Measurements from ENCODE around the gene FUT4. TPM values are rescaled to one million over a fixed set of nuclear protein-coding genes. Genes with fewer than 3 reads are reported as not detected.

Gene FUT4
- total and polyA plus RNA-seq, 4 donors: 1.0 to 9.7 (median 7.2) TPM

DNA sequence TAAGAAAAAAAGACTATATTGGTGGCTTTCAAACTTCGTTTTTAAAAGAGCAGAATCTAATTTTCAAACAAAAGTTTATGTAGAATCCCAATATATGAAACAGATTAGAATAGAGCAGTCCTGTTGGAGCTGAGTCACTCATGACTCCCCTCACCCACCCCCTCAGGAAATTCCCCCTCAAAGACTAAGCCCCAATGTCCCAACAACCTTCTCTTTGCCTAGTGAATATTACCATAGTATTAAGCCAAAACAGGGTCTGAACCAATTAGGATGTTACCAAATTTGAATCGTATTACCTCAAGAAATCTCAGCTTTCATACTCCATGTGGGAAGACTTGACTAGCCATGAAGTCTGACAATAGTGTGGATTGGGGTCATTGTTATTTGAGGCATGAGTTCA, 15.6 kb downstream of the FUT4 start:
- WGBS, 2 donors: 69 to 86% methylated on average over 2 of the region's 2 CpGs
- no peaks in the 10 kb centered on the region for H3K27me3 ChIP-seq (ENCODE audit: control insufficient read depth in 3 of 3, insufficient read depth in 3 of 3, low read length in 2 of 3)
- peaks cover 0 to 4% (median 0%) of the 10 kb centered on the region in 5 donors for H3K4me1 ChIP-seq (ENCODE audit: control insufficient read depth in 5 of 5, insufficient read depth in 5 of 5, low read length in 5 of 5)
- no peak overlapping the region for H3K9ac ChIP-seq (ENCODE audit: insufficient read depth in 1 of 2, low read length in 2 of 2)
- no peaks in the 10 kb centered on the region for H3K36me3 ChIP-seq (ENCODE audit: control insufficient read depth in 4 of 4, insufficient read depth in 4 of 4, low read length in 4 of 4)
- TF ChIP-seq, protein P1, sequence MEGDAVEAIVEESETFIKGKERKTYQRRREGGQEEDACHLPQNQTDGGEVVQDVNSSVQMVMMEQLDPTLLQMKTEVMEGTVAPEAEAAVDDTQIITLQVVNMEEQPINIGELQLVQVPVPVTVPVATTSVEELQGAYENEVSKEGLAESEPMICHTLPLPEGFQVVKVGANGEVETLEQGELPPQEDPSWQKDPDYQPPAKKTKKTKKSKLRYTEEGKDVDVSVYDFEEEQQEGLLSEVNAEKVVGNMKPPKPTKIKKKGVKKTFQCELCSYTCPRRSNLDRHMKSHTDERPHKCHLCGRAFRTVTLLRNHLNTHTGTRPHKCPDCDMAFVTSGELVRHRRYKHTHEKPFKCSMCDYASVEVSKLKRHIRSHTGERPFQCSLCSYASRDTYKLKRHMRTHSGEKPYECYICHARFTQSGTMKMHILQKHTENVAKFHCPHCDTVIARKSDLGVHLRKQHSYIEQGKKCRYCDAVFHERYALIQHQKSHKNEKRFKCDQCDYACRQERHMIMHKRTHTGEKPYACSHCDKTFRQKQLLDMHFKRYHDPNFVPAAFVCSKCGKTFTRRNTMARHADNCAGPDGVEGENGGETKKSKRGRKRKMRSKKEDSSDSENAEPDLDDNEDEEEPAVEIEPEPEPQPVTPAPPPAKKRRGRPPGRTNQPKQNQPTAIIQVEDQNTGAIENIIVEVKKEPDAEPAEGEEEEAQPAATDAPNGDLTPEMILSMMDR (IDR thresholded peaks at IDR 0.05; ENCODE audit: control extremely low read depth, extremely low read depth): no peak
- no peak for ATAC-seq (ENCODE audit: insufficient read depth, low FRiP score)
- no peak overlapping the region for H3K4me3 ChIP-seq
- H3K27ac ChIP-seq (ENCODE audit: low read depth in 1 of 2, low read length in 1 of 2): no peak overlapping the region
- DNase-seq: no peak
- no peaks in the 10 kb centered on the region for H3K9me3 ChIP-seq (ENCODE audit: control insufficient read depth in 4 of 4, insufficient read depth in 3 of 4, low read length in 3 of 4)

DNA sequence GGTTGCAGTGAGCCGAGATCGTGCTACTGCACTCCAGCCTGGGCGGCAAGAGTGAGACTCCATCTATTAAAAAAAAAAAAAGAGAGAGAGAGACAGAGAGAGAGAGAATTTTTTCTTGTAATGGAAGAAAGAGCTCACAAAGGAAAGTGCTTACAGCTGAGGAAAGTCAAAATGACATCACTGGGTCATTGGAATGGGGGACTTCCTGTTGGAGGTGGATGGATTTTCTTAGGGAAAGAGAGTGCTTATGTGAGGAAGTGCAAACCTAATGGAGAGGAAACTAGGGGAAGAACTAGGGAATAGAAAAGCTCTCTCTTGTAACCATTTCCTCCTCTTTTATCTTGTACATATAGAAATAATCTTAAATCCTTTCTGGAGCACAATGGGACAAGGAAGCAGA, 17.1 kb downstream of the FUT4 start:
- no peaks in the 10 kb centered on the region for H3K27me3 ChIP-seq (ENCODE audit: control insufficient read depth in 3 of 3, insufficient read depth in 3 of 3, low read length in 2 of 3)
- TF ChIP-seq, protein P1 (IDR thresholded peaks at IDR 0.05; ENCODE audit: control extremely low read depth, extremely low read depth): no peak
- ATAC-seq (ENCODE audit: insufficient read depth, low FRiP score) (no peak), DNase-seq (no peak)
- no peak overlapping the region for H3K27ac ChIP-seq (ENCODE audit: low read depth in 1 of 2, low read length in 1 of 2)
- no peak overlapping the region for H3K9ac ChIP-seq (ENCODE audit: insufficient read depth in 1 of 2, low read length in 2 of 2)
- no peaks in the 10 kb centered on the region for H3K36me3 ChIP-seq (ENCODE audit: control insufficient read depth in 4 of 4, insufficient read depth in 4 of 4, low read length in 4 of 4)
- peaks cover 0 to 4% (median 0%) of the 10 kb centered on the region in 5 donors for H3K4me1 ChIP-seq (ENCODE audit: control insufficient read depth in 5 of 5, insufficient read depth in 5 of 5, low read length in 5 of 5)
- no peaks in the 10 kb centered on the region for H3K9me3 ChIP-seq (ENCODE audit: control insufficient read depth in 4 of 4, insufficient read depth in 3 of 4, low read length in 3 of 4)
- WGBS, 2 donors: 95% methylated on average over 3 of the region's 3 CpGs
- no peak overlapping the region for H3K4me3 ChIP-seq

DNA sequence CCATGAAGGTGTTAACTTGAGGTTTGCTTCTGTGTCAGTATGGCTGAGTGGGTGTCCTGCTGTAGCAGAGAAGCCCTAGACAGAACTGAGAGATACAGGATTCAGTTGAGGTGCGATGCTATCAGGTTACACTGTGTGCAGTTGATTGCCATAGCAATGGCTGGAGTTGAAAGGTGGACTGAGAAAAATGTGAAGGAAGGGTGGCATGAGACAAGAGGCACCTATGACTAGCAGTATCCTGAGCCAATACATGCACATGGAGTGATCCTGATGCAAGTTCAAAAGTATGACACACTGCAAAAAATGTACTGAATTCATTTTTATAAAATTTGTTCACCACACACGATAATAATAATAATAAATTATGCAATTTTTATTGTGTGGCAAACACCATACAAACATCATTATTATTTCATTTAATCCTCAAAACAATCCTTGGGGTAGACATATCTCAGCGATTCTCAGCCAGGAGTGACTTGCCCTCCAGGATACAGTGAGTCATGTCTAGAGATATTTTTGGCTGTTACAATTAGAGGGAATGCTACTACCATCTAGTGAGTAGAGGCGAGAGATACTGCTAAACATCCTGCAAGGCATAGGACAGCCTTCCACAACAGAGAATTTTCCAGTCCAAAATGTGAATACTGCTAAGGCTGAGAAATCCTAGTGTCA, 19.6 kb downstream of the FUT4 start:
- DNase-seq (no peak), ATAC-seq (ENCODE audit: insufficient read depth, low FRiP score) (no peak)
- TF ChIP-seq, protein P1 (IDR thresholded peaks at IDR 0.05; ENCODE audit: control extremely low read depth, extremely low read depth): no peak
- Histone ChIP-seq H3K27ac (ENCODE audit: low read depth in 1 of 2, low read length in 1 of 2) (no peak overlapping the region), H3K4me3 (no peak overlapping the region), H3K9me3 (ENCODE audit: control insufficient read depth in 4 of 4, insufficient read depth in 3 of 4, low read length in 3 of 4) (no peaks in the 10 kb centered on the region), H3K4me1 (ENCODE audit: control insufficient read depth in 5 of 5, insufficient read depth in 5 of 5, low read length in 5 of 5) (peaks cover 0 to 4% (median 0%) of the 10 kb centered on the region in 5 donors), H3K9ac (ENCODE audit: insufficient read depth in 1 of 2, low read length in 2 of 2) (no peak overlapping the region), H3K36me3 (ENCODE audit: control insufficient read depth in 4 of 4, insufficient read depth in 4 of 4, low read length in 4 of 4) (no peaks in the 10 kb centered on the region), H3K27me3 (ENCODE audit: control insufficient read depth in 3 of 3, insufficient read depth in 3 of 3, low read length in 2 of 3) (no peaks in the 10 kb centered on the region)
- WGBS, 2 donors: 59 to 79% methylated on average over 4 of the region's 4 CpGs
